Measurements from ENCODE around the gene IL36RN.

The IL36RN gene

GRCh38 chr2:113098041-113098440 lies 39.0 kb downstream of the IL36RN start:
- H3K9me3 Mint-ChIP-seq: peaks cover 22% of the 10 kb centered on the region
- H3K27ac Mint-ChIP-seq: no peak overlapping the region
- H3K4me3 Mint-ChIP-seq: no peak overlapping the region
- no peaks in the 10 kb centered on the region for H3K4me1 Mint-ChIP-seq
- H3K27me3 Mint-ChIP-seq (ENCODE audit: low read depth): peaks cover 9% of the 10 kb centered on the region
- TF ChIP-seq CTCF (IDR thresholded peaks at IDR 0.05; ENCODE audit: unreplicated experiment in 3 of 3): no peak
- H3K36me3 Mint-ChIP-seq (ENCODE audit: low read depth): no peaks in the 10 kb centered on the region

- H3K27me3 Mint-ChIP-seq (ENCODE audit: low read depth): peaks cover 9% of the 10 kb centered on the region
- no peak for TF ChIP-seq CTCF (IDR thresholded peaks at IDR 0.05; ENCODE audit: unreplicated experiment in 3 of 3)
These were observed 39.5 kb downstream of the IL36RN start for GRCh38 chr2:113098532-113098931.

GRCh38 chr2:113102133-113102532 lies 43.1 kb downstream of the IL36RN start:
- H3K4me1 Mint-ChIP-seq: no peaks in the 10 kb centered on the region
- no peak overlapping the region for H3K4me3 Mint-ChIP-seq

More at GRCh38 chr2:113098532-113098931, 39.5 kb downstream of the IL36RN start:
- Mint-ChIP-seq H3K4me1 (no peaks in the 10 kb centered on the region), H3K4me3 (no peak overlapping the region), H3K27ac (no peak overlapping the region), H3K36me3 (ENCODE audit: low read depth) (no peaks in the 10 kb centered on the region), H3K9me3 (peaks cover 22% of the 10 kb centered on the region)

GRCh38 chr2:113103277-113103676 lies 44.3 kb downstream of the IL36RN start:
- H3K4me3 Mint-ChIP-seq: no peak overlapping the region
- TF ChIP-seq CTCF (IDR thresholded peaks at IDR 0.05; ENCODE audit: unreplicated experiment in 3 of 3): no peak
- H3K9me3 Mint-ChIP-seq: peaks cover 2% of the 10 kb centered on the region
- no peaks in the 10 kb centered on the region for H3K36me3 Mint-ChIP-seq (ENCODE audit: low read depth)
- no peak overlapping the region for H3K27ac Mint-ChIP-seq
- H3K27me3 Mint-ChIP-seq (ENCODE audit: low read depth): peaks cover 11% of the 10 kb centered on the region
- H3K4me1 Mint-ChIP-seq: no peaks in the 10 kb centered on the region

More at GRCh38 chr2:113102133-113102532, 43.1 kb downstream of the IL36RN start:
- peaks cover 9% of the 10 kb centered on the region for H3K27me3 Mint-ChIP-seq (ENCODE audit: low read depth)
- no peaks in the 10 kb centered on the region for H3K36me3 Mint-ChIP-seq (ENCODE audit: low read depth)
- peaks cover 10% of the 10 kb centered on the region for H3K9me3 Mint-ChIP-seq
- TF ChIP-seq CTCF (IDR thresholded peaks at IDR 0.05; ENCODE audit: unreplicated experiment in 3 of 3): no peak
- no peak overlapping the region for H3K27ac Mint-ChIP-seq

GRCh38 chr2:113104054-113104611 lies 45.1 kb downstream of the IL36RN start:
- Mint-ChIP-seq H3K4me3 (no peak overlapping the region), H3K27ac (no peak overlapping the region), H3K27me3 (ENCODE audit: low read depth) (peaks cover 13% of the 10 kb centered on the region), H3K36me3 (ENCODE audit: low read depth) (no peaks in the 10 kb centered on the region), H3K9me3 (no peaks in the 10 kb centered on the region), H3K4me1 (no peaks in the 10 kb centered on the region)
- no peak for TF ChIP-seq CTCF (IDR thresholded peaks at IDR 0.05; ENCODE audit: unreplicated experiment in 3 of 3)

- Mint-ChIP-seq H3K36me3 (ENCODE audit: low read depth) (no peaks in the 10 kb centered on the region), H3K4me1 (no peaks in the 10 kb centered on the region), H3K27me3 (ENCODE audit: low read depth) (peaks cover 13% of the 10 kb centered on the region), H3K4me3 (no peak overlapping the region), H3K9me3 (no peaks in the 10 kb centered on the region), H3K27ac (no peak overlapping the region)
- no peak for TF ChIP-seq CTCF (IDR thresholded peaks at IDR 0.05; ENCODE audit: unreplicated experiment in 3 of 3)
These were observed 46.2 kb downstream of the IL36RN start for GRCh38 chr2:113105047-113105785.

All from nephron (organoid).